ENCODE data around the gene HBS1L.

Gene HBS1L

GRCh38 chr6:135054569-135055498, at the start of gene HBS1L:
Gene HBS1L, minus strand, starts transcription at chr6:135054822. Its CDS starts 131 bp downstream, at chr6:135054691.
- peak; percentile 91 for DNase-seq (ENCODE audit: low spot score)

DNA sequence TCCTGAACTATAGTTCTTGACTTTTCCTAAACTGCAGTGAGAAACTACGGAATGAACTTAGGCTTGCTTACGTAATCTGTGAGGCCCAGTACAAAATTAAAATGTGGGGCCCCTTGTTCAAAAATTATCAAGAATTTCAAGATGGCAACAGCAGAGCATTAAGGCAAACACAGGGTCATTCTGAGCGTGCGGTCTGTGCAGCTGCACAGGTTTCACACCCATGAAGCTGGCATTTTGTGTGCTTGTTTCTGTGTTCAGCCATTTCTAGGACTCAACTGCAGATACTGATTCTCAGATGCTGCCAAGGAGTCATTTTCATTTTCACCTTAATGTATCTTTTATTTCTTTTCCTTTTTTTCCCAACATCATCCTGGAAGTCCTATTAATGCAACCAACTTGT, 49.6 kb upstream of the HBS1L start:
- no peak for DNase-seq (ENCODE audit: low spot score)

- DNase-seq (ENCODE audit: low spot score), result no peak
Measured at GRCh38 chr6:135102191-135102590, 47.6 kb upstream of the HBS1L start.

- no peak for DNase-seq (ENCODE audit: low spot score)
Measured at GRCh38 chr6:135097172-135097571, 42.5 kb upstream of the HBS1L start.

GRCh38 chr6:135096403-135097130, 41.9 kb upstream of the HBS1L start:
- DNase-seq (ENCODE audit: low spot score), result peak; percentile 24

DNA sequence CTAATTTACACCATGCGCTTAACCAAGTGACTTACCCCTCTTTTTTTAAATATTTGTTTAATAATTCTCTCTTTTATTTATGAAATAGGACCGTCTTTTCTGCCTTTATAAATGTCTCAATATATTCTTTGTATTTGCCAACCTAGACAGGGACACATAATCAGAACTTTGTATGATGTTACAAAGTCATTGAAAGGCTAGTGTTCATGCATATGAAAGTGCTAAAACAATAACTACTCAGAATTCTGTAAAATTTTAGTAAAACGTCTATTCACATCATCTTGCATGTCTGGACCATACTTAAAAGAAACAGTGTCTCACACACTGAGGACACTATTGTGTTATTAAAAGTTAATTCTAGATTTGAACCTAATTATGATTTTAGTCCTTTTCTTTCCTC, 41.1 kb upstream of the HBS1L start:
- no peak for DNase-seq (ENCODE audit: low spot score)

GRCh38 chr6:135094403-135094821, 39.8 kb upstream of the HBS1L start:
- DNase-seq (ENCODE audit: low spot score), result no peak

- DNase-seq (ENCODE audit: low spot score), result no peak
Measured at GRCh38 chr6:135093578-135093977, 39.0 kb upstream of the HBS1L start.

GRCh38 chr6:135092724-135093123, 38.1 kb upstream of the HBS1L start:
- DNase-seq (ENCODE audit: low spot score), result no peak

DNA sequence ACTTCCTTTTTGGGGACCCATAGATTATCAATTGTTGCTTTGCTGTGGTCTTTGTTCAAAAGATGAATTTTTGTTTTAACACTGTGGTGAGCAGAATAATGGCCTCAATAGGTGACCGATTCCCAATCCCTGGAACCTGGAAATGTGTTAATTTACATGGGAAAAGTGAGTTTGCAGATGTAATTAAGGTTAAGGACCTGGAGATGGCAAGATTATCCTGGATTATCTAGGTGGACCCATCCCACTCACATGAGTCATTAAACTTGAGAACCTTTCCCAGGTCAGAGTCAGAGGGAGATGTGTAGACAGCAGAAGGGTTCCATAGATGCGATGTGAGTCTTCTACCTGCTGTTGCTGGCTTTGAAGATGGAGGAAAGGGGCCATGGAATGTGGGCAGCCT, 36.2 kb upstream of the HBS1L start:
- DNase-seq (ENCODE audit: low spot score), result no peak

- no peak for DNase-seq (ENCODE audit: low spot score)
Measured at GRCh38 chr6:135089901-135090300, 35.3 kb upstream of the HBS1L start.

DNA sequence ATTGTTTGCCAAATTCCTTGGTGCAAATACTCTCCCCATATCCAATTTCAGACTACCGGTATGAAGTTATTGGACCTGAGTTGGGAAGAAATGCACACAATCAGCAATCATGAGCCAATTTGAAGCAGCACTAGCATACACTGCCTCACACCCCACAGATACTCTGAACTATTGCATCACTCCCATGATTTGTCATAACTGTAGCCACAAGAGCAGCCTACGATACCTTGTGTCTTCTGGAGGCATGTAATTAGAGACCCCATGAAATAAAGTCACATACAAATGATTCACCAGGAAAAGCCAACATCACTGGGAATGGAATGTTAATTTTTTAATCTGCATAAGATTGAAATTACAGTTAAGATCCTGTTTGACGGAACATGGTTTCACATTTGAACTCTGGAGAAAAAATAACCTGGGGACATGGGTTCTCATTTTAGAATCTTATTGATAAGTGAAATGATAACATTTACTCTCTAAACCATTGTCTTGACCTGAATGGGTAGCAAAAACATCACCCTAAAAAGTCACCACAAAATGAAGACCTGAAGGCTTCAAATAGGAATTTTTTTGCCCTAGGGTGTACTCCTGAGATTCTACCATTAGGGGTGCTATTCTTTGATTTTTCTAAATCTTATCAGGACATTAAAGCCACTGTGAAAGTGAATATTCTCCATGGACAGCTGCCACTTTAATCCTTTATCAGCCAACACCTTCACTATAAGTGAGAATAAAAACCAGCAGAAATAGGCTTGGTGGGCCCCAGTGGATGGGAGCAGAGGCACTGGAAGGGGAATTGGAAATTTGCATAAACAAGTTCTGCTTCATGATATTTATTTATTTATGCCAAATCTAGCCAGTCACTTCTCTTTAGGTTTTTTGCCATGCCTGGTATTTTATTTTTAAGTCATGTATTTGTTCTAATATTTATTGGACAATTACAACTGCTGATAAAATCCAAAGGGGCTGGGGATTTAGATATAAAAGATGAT, 34.5 kb upstream of the HBS1L start:
- DNase-seq (ENCODE audit: low spot score), result peak; percentile 20

DNA sequence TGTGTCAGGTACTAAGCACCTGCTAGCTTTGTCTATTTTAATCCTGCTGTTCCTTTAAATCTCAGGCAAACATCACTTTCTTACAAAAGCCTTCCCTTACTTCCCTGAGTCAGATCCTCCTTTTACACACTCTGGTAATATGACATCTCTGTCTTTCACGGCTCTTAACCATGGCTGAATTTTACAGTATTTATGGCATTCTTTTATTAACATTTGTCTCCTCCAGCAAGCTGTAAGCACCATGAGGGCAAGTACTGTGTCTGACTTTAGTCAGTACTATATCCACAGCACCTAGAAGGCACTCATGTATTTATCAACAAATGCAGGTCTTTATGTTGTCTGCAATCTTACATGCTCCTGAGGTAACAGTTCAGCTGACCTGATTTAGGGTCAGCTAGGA, 33.7 kb upstream of the HBS1L start:
- no peak for DNase-seq (ENCODE audit: low spot score)

GRCh38 chr6:135087803-135088202, 33.2 kb upstream of the HBS1L start:
- DNase-seq (ENCODE audit: low spot score), result no peak

DNA sequence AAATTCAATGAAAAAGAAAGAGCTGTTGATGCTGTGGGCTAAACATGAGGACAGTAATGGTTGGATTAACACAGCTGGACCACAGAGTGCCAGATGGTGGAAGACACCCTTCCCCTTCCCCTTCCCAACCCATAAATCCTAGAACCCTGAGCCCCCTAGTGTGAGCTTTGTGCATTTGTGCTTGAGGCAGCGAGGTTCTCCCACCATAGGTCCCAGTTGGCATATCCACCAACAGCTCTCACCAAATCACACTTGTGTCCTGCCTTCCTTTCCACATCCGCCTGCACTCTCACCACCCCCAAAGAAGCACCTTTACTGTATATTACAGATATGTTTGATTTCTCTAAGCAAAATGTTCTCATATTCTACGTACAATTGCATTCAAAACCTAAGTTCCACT, 32.8 kb upstream of the HBS1L start:
- DNase-seq (ENCODE audit: low spot score), result no peak

- no peak for DNase-seq (ENCODE audit: low spot score)
Measured at GRCh38 chr6:135086414-135086764, 31.8 kb upstream of the HBS1L start.

DNA sequence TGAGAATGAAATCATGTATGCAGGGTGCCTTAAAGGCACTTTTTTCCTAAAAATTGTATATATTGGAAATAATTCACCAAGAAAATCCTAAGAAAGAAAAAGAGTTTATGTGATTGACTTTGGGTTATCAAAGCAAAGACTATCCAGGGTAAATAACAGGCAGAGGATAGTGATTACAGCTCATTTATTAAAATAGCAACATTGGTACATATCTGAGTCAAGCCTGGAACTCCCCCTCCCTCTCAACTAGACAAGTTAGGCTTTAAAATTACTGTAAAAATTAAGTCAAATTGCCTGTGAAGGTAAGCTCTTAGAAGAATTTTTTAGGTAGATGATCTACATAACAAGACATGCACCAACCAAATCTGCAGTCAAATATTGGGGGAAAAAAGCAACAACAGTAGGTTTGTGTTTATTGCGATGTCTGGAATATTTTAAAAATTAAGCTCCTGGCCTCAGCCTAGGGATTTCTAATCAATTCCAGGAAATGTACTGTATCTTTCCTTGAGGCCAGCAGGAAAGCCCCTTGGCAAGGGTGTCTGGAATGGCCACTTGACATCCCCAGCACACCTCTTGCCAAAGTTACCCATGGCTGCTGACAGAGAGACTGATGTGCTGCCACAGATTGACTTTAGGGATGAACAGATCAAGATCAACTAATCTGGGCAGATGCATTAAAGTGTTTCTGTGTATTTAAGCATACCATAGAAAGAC, 31.2 kb upstream of the HBS1L start:
- DNase-seq (ENCODE audit: low spot score), result no peak

GRCh38 chr6:135084916-135085269, 30.3 kb upstream of the HBS1L start:
- no peak for DNase-seq (ENCODE audit: low spot score)

GRCh38 chr6:135084001-135084915, 29.6 kb upstream of the HBS1L start:
- DNase-seq (ENCODE audit: low spot score), result no peak

GRCh38 chr6:135081966-135082365, 27.3 kb upstream of the HBS1L start:
- DNase-seq (ENCODE audit: low spot score), result no peak

All from HuH-7 (cell line).